Upper lobe of left lung (tissue), 4 donors: Measurements from ENCODE around the gene ZBTB46.

Experiments
- CTCF ChIP-seq, 6 experiments: fragments of 450-650 bp in 4 of 6; fragments of 200-600 bp in 2 of 6; sonication (generic) in 2 of 6; IDR thresholded peaks; one replicate each; pipeline ENCODE4 v1.5.1; 2016 to 2019; ENCODE audit warnings: antibody characterized with exemption in 6 of 6
- EP300 ChIP-seq, 4 donors: sonication (generic); formaldehyde crosslinking; IDR thresholded peaks; one replicate each; pipeline ENCODE4 v1.5.1; 2017; ENCODE audit warnings: antibody characterized with exemption in 4 of 4, control low read depth in 2 of 4
- POLR2A ChIP-seq, 4 donors: fragments of 450-650 bp; IDR thresholded peaks; one replicate each; pipeline ENCODE4 v1.5.1; 2016 to 2017; ENCODE audit warnings: antibody characterized with exemption in 4 of 4, mild to moderate bottlenecking in 2 of 4

- no peak for TF ChIP-seq CTCF (IDR thresholded peaks at IDR 0.05)
- no peak for TF ChIP-seq POLR2A (IDR thresholded peaks at IDR 0.05)
- no peak for TF ChIP-seq EP300 (IDR thresholded peaks at IDR 0.05)
Measured at GRCh38 chr20:63791497-63792156, 39.4 kb downstream of the ZBTB46 start.
